ENCODE data around the gene YPEL5. TPM values are rescaled to one million over a fixed set of nuclear protein-coding genes. Genes with fewer than 3 reads are reported as not detected.

The YPEL5 gene
- total RNA-seq, 1 donor from 2014 or later = 86.0 TPM

- H3K27me3 Mint-ChIP-seq (ENCODE audit: unreplicated experiment) = peaks cover 12% of the 10 kb centered on the region
- H3K4me1 Mint-ChIP-seq (ENCODE audit: unreplicated experiment) = peaks cover 24% of the 10 kb centered on the region
- H3K27ac Mint-ChIP-seq (ENCODE audit: unreplicated experiment) = no peak overlapping the region
- H3K36me3 Mint-ChIP-seq (ENCODE audit: unreplicated experiment) = no peaks in the 10 kb centered on the region
- no peak overlapping the region for H3K4me3 Mint-ChIP-seq (ENCODE audit: unreplicated experiment)
- no peaks in the 10 kb centered on the region for H3K9me3 Mint-ChIP-seq (ENCODE audit: unreplicated experiment)
- no peak for DNase-seq (ENCODE audit: extremely low spot score, unreplicated experiment)
- no peak for TF ChIP-seq CTCF (IDR thresholded peaks at IDR 0.05)
Measured at GRCh38 chr2:30115981-30116285, 30.9 kb upstream of the YPEL5 start.

DNA sequence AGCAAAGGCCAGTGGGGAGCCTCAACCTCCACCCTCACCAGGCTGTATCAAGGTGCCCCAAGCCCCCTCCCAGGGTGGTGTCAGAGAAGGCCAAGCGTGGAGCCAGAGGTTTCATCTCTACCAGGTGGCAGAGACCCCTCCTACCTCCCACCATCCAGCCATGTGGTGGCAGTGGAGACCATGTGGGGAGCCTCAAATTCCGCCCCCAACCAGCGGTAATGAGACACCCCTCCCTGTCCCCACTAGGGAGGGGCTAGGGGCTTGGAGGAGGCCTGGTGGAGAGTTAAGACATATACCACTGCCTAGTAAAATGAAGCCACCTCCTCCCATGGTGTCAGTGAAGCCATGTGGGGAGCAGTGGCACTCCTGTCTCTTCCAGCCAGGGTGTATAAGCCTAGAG is 24.4 kb upstream of the YPEL5 start:
- peak; percentile 75 for DNase-seq (ENCODE audit: extremely low spot score, unreplicated experiment)
- H3K4me3 Mint-ChIP-seq (ENCODE audit: unreplicated experiment) = no peak overlapping the region
- no peak for TF ChIP-seq CTCF (IDR thresholded peaks at IDR 0.05)
- peaks cover under 1% of the 10 kb centered on the region for H3K4me1 Mint-ChIP-seq (ENCODE audit: unreplicated experiment)
- no peaks in the 10 kb centered on the region for H3K36me3 Mint-ChIP-seq (ENCODE audit: unreplicated experiment)
- peaks cover 8% of the 10 kb centered on the region for H3K9me3 Mint-ChIP-seq (ENCODE audit: unreplicated experiment)
- H3K27me3 Mint-ChIP-seq (ENCODE audit: unreplicated experiment) = peaks cover 41% of the 10 kb centered on the region
- no peak overlapping the region for H3K27ac Mint-ChIP-seq (ENCODE audit: unreplicated experiment)

DNA sequence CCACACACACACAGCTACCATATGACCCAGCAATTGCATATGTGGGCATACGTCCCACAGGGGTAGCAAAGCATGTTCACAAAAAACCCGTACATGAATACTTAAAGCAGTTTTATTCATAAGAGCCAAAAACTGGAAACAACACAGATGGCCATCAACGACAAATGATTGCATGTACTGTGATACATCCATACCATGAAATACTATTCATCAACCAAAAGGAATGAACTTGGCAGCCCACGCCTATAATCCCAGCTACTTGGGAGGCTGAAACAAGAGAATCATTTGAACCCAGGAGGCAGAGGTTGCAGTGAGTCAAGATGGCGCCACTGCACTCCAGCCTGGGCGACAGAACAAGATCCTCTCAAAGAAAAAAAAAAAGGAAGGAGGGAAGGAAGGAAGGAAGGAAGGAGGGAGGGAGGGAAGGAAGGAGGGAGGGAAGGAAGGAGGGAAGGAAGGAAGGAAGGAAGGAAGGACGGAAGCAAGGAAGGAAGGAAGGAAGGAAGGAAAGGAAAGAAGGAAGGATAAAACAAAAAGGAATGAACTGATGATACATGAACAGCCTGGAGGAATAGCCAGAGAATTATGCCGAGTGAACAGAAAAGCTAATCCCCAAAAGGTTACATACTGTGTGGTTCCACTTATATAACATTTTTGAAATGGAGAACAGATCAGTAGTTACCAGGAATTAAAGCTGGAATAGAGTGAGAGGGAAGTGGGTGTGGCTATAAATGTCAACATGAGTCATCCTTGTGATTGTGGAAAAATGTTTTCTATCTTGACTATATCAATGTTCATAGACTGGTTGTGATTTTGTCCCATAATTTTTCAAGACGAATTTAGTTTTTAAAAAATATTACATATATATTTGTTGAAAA is 19.6 kb upstream of the YPEL5 start:
- Mint-ChIP-seq H3K4me3 (ENCODE audit: unreplicated experiment) (no peak overlapping the region), H3K27ac (ENCODE audit: unreplicated experiment) (no peak overlapping the region), H3K27me3 (ENCODE audit: unreplicated experiment) (peaks cover 29% of the 10 kb centered on the region), H3K9me3 (ENCODE audit: unreplicated experiment) (peaks cover 8% of the 10 kb centered on the region), H3K36me3 (ENCODE audit: unreplicated experiment) (no peaks in the 10 kb centered on the region), H3K4me1 (ENCODE audit: unreplicated experiment) (peaks cover 3% of the 10 kb centered on the region)
- no peak for TF ChIP-seq CTCF (IDR thresholded peaks at IDR 0.05)
- peak; percentile 8 for DNase-seq (ENCODE audit: extremely low spot score, unreplicated experiment)

- H3K36me3 Mint-ChIP-seq (ENCODE audit: unreplicated experiment) = no peaks in the 10 kb centered on the region
Measured at GRCh38 chr2:30134582-30134981, 12.2 kb upstream of the YPEL5 start.

More at GRCh38 chr2:30134582-30134981, 12.2 kb upstream of the YPEL5 start:
- H3K4me3 Mint-ChIP-seq (ENCODE audit: unreplicated experiment) = no peak overlapping the region
- no peaks in the 10 kb centered on the region for H3K4me1 Mint-ChIP-seq (ENCODE audit: unreplicated experiment)
- no peak overlapping the region for H3K27ac Mint-ChIP-seq (ENCODE audit: unreplicated experiment)
- peaks cover 42% of the 10 kb centered on the region for H3K27me3 Mint-ChIP-seq (ENCODE audit: unreplicated experiment)
- no peaks in the 10 kb centered on the region for H3K9me3 Mint-ChIP-seq (ENCODE audit: unreplicated experiment)
- DNase-seq (ENCODE audit: extremely low spot score, unreplicated experiment) = no peak
- no peak for TF ChIP-seq CTCF (IDR thresholded peaks at IDR 0.05)
